HL-60 (cell line): ENCODE measurements around the gene COL23A1.

ENCODE experiments used
- DNase-seq, 2 experiments: peaks; one replicate each; pipeline ENCODE4 v3.0.0-alpha.2; 2010 to 2020; ENCODE audit warnings: low read depth in 1 of 2, low spot score in 1 of 2
- H3K27ac ChIP-seq: fragments of 250-450 bp; sonication (Bioruptor Pico); replicated peaks from 2 replicates; pipeline ENCODE4 v1.5.1; 2020; ENCODE audit warnings: mild to moderate bottlenecking, moderate library complexity
- H3K27me3 ChIP-seq: fragments of 250-450 bp; sonication (Bioruptor Pico); 2 replicates; pipeline ENCODE4 v1.5.1; 2021; ENCODE audit warnings: mild to moderate bottlenecking, moderate library complexity; ENCODE audit not compliant: insufficient read depth, poor library complexity, severe bottlenecking
- H3K4me3 ChIP-seq: replicated peaks from 2 replicates; pipeline ENCODE4 v1.5.1; 2011; ENCODE audit warnings: mild to moderate bottlenecking, control low read depth, low read length; ENCODE audit not compliant: insufficient read depth
- CTCF ChIP-seq: IDR thresholded peaks from one replicate; pipeline ENCODE4 v1.5.1; 2011; ENCODE audit warnings: low read length, control low read depth, inconsistent platforms; ENCODE audit not compliant: insufficient read depth
- GABPA ChIP-seq: IDR thresholded peaks from 2 replicates; pipeline ENCODE4 v1.6.1; 2012; ENCODE audit warnings: low read depth
- POLR2AphosphoS5 ChIP-seq: IDR thresholded peaks from 2 replicates; pipeline ENCODE4 v1.6.1; 2012; ENCODE audit warnings: low read depth
- REST ChIP-seq: IDR thresholded peaks from 2 replicates; pipeline ENCODE4 v1.6.1; 2012; ENCODE audit warnings: low read depth; ENCODE audit not compliant: insufficient replicate concordance
- SPI1 ChIP-seq: IDR thresholded peaks from 2 replicates; pipeline ENCODE4 v1.6.1; 2012; ENCODE audit warnings: low read depth, mild to moderate bottlenecking, borderline replicate concordance

Gene COL23A1

GRCh38 chr5:178457471-178457870 lies 132.7 kb downstream of the COL23A1 start:
- H3K27ac ChIP-seq: no peak overlapping the region; the same call in 1 of the 2 replicates
- DNase-seq: no peak
- H3K4me3 ChIP-seq: no peak overlapping the region
- no peak for TF ChIP-seq REST
- TF ChIP-seq POLR2AphosphoS5: no peak
- no peak for TF ChIP-seq CTCF
- TF ChIP-seq SPI1: no peak
- no peak for TF ChIP-seq GABPA
- no peaks in the 10 kb centered on the region for H3K27me3 ChIP-seq

GRCh38 chr5:178455480-178455835 lies 134.7 kb downstream of the COL23A1 start:
- H3K27ac ChIP-seq: peak overlapping the region; percentile 88
- no peak overlapping the region for H3K4me3 ChIP-seq
- TF ChIP-seq REST: no peak
- TF ChIP-seq SPI1: no peak
- TF ChIP-seq POLR2AphosphoS5: no peak
- no peak for TF ChIP-seq GABPA
- no peak for TF ChIP-seq CTCF
- no peak for DNase-seq
- H3K27me3 ChIP-seq: no peaks in the 10 kb centered on the region

- no peak for TF ChIP-seq SPI1
- no peak for TF ChIP-seq CTCF
- TF ChIP-seq GABPA: no peak
- no peak for TF ChIP-seq REST
- TF ChIP-seq POLR2AphosphoS5: no peak; the same call in 1 of the 2 replicates
- no peak for DNase-seq
- peak overlapping the region; percentile 88 for H3K27ac ChIP-seq
Observed at GRCh38 chr5:178454821-178455479, 135.2 kb downstream of the COL23A1 start.

More at GRCh38 chr5:178454821-178455479, 135.2 kb downstream of the COL23A1 start:
- H3K4me3 ChIP-seq: no peak overlapping the region
- H3K27me3 ChIP-seq: no peaks in the 10 kb centered on the region
